Type B pancreatic cell (in vitro differentiated cells): ENCODE results near the gene KIF6. TPM values are rescaled to one million over a fixed set of nuclear protein-coding genes. Genes with fewer than 3 reads are reported as not detected.

Experiments
- DNase-seq: peaks from one replicate; pipeline ENCODE4 v3.0.0; 2021; ENCODE audit warnings: mixed read lengths; ENCODE audit not compliant: unreplicated experiment; ENCODE audit errors: extremely low spot score
- H3K27ac Mint-ChIP-seq: 2 replicates; pipeline ENCODE4 v1.8.0; 2021; ENCODE audit warnings: mild to moderate bottlenecking, mixed read lengths
- H3K27me3 Mint-ChIP-seq: 2 replicates; pipeline ENCODE4 v1.8.0; 2021; ENCODE audit warnings: mixed read lengths
- H3K36me3 Mint-ChIP-seq: 2 replicates; pipeline ENCODE4 v1.8.0; 2021; ENCODE audit warnings: mixed read lengths
- H3K4me1 Mint-ChIP-seq: one replicate; pipeline ENCODE4 v1.8.0; 2021; ENCODE audit warnings: mixed read lengths; ENCODE audit not compliant: unreplicated experiment
- H3K4me3 Mint-ChIP-seq: 2 replicates; pipeline ENCODE4 v1.8.0; 2021; ENCODE audit warnings: mild to moderate bottlenecking, mixed read lengths
- H3K9me3 Mint-ChIP-seq: 2 replicates; pipeline ENCODE4 v1.8.0; 2021; ENCODE audit warnings: mixed read lengths
- total RNA-seq: library from RNA; stranded (reverse); gene quantifications from 2 replicates; pipeline ENCODE4 v1.2.1, GENCODE V29; 2021; ENCODE audit warnings: low replicate concordance
- TF ChIP-seq, protein P1 (sequence below): fragments of 200-600 bp; sonication (generic); conservative IDR thresholded peaks from 2 replicates; pipeline ENCODE4 v1.5.0; 2021; ENCODE audit warnings: antibody characterized with exemption, mild to moderate bottlenecking

Gene KIF6
- total RNA-seq, 1 donor from 2014 or later = 3.3 TPM

- H3K27me3 Mint-ChIP-seq = peaks cover 8% of the 10 kb centered on the region
Measured at GRCh38 chr6:39369987-39370386, 355.2 kb downstream of the KIF6 start.

GRCh38 chr6:39367700-39368099, 357.5 kb downstream of the KIF6 start:
- peaks cover 6% of the 10 kb centered on the region for H3K27me3 Mint-ChIP-seq
- TF ChIP-seq, protein P1, sequence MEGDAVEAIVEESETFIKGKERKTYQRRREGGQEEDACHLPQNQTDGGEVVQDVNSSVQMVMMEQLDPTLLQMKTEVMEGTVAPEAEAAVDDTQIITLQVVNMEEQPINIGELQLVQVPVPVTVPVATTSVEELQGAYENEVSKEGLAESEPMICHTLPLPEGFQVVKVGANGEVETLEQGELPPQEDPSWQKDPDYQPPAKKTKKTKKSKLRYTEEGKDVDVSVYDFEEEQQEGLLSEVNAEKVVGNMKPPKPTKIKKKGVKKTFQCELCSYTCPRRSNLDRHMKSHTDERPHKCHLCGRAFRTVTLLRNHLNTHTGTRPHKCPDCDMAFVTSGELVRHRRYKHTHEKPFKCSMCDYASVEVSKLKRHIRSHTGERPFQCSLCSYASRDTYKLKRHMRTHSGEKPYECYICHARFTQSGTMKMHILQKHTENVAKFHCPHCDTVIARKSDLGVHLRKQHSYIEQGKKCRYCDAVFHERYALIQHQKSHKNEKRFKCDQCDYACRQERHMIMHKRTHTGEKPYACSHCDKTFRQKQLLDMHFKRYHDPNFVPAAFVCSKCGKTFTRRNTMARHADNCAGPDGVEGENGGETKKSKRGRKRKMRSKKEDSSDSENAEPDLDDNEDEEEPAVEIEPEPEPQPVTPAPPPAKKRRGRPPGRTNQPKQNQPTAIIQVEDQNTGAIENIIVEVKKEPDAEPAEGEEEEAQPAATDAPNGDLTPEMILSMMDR = no peak

More at GRCh38 chr6:39369987-39370386, 355.2 kb downstream of the KIF6 start:
- Mint-ChIP-seq H3K27ac (no peak overlapping the region), H3K4me1 (peaks cover 17% of the 10 kb centered on the region), H3K36me3 (no peaks in the 10 kb centered on the region), H3K4me3 (no peak overlapping the region), H3K9me3 (no peaks in the 10 kb centered on the region)
- TF ChIP-seq, protein P1 = no peak
- no peak for DNase-seq

DNA sequence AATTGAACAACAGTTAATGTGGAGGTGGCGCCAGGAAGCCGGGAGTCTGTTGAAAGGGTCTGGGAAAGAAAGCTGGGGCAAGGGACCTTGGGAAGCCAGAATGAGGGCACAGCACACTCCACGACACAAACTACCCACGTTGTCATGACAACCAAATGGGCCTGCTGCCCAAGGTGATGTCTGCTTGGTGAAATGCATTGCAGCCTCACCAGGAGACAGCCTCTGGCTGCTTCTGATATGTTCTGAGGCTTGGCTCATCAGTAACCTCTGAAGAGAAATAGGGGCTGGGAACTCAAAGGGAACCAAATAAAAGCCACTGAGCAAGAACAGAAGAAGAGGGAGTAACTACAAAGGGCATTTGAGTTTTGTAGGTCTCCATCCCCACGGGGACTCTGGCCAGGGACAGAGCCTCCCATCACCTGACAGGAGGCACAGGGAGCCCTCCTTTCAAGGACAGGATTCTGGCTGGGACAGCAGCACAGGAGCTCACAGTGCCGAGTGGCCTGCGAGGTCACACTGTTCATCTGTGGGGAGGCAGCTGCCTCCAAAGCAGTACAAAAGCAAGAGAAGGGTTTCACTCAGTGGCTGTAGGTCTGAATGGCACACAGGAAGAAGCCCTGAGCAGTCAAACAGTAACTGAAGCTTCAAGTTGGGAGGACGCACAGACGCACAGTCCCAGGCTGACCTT, 358.1 kb downstream of the KIF6 start:
- Mint-ChIP-seq H3K36me3 (no peaks in the 10 kb centered on the region), H3K27ac (no peak overlapping the region), H3K27me3 (peaks cover 6% of the 10 kb centered on the region), H3K4me3 (no peak overlapping the region), H3K9me3 (no peaks in the 10 kb centered on the region), H3K4me1 (peaks cover 22% of the 10 kb centered on the region)
- no peak for DNase-seq
- TF ChIP-seq, protein P1 = no peak

More at GRCh38 chr6:39367700-39368099, 357.5 kb downstream of the KIF6 start:
- no peak overlapping the region for H3K27ac Mint-ChIP-seq
- H3K9me3 Mint-ChIP-seq = no peaks in the 10 kb centered on the region
- H3K4me3 Mint-ChIP-seq = no peak overlapping the region
- peaks cover 17% of the 10 kb centered on the region for H3K4me1 Mint-ChIP-seq
- DNase-seq = no peak
- no peaks in the 10 kb centered on the region for H3K36me3 Mint-ChIP-seq

- Mint-ChIP-seq H3K9me3 (no peaks in the 10 kb centered on the region), H3K27me3 (peaks cover 9% of the 10 kb centered on the region), H3K4me3 (no peak overlapping the region), H3K27ac (no peak overlapping the region), H3K36me3 (no peaks in the 10 kb centered on the region), H3K4me1 (peaks cover 26% of the 10 kb centered on the region)
- TF ChIP-seq, protein P1 = no peak
- no peak for DNase-seq
Measured at GRCh38 chr6:39365281-39366074, 359.7 kb downstream of the KIF6 start.

DNA sequence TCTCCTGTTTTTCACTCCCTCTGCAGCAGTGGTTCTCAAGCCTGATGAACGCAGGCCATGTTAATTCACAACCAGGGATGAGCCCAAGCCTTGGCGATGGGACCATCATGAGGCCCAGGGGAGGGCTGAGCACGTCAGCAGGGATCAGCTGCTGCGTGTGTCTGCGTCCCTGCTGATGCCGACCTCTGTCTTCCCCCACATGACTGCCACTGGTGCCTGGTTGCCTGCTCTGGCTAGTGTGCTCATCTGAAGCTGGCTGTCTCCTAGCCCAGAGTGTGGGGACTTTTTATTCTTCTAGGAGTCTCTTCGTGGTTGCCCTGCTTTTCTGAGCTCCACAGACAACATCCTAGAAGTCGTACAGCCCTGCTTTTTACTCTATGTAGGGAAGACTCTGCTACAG, 361.9 kb downstream of the KIF6 start:
- Mint-ChIP-seq H3K36me3 (no peaks in the 10 kb centered on the region), H3K9me3 (no peaks in the 10 kb centered on the region), H3K27me3 (peaks cover 9% of the 10 kb centered on the region), H3K4me1 (peaks cover 26% of the 10 kb centered on the region), H3K27ac (no peak overlapping the region), H3K4me3 (no peak overlapping the region)
- DNase-seq = no peak
- TF ChIP-seq, protein P1 = no peak
